Smooth muscle cell of the coronary artery (primary cell): Measurements from ENCODE around the gene CAV2. TPM values are rescaled to one million over a fixed set of nuclear protein-coding genes. Genes with fewer than 3 reads are reported as not detected.

ENCODE experiments used
- total RNA-seq: library from RNA; depleted of rRNA; stranded (reverse); fragments of >200 nt; gene quantifications from 2 replicates; pipeline ENCODE4 v1.2.3, GENCODE V29; 2014; ENCODE audit warnings: low replicate concordance

CAV2 gene, protein sequence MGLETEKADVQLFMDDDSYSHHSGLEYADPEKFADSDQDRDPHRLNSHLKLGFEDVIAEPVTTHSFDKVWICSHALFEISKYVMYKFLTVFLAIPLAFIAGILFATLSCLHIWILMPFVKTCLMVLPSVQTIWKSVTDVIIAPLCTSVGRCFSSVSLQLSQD
- total RNA-seq = 74.7 and 86.3 TPM in 2 replicates

DNA sequence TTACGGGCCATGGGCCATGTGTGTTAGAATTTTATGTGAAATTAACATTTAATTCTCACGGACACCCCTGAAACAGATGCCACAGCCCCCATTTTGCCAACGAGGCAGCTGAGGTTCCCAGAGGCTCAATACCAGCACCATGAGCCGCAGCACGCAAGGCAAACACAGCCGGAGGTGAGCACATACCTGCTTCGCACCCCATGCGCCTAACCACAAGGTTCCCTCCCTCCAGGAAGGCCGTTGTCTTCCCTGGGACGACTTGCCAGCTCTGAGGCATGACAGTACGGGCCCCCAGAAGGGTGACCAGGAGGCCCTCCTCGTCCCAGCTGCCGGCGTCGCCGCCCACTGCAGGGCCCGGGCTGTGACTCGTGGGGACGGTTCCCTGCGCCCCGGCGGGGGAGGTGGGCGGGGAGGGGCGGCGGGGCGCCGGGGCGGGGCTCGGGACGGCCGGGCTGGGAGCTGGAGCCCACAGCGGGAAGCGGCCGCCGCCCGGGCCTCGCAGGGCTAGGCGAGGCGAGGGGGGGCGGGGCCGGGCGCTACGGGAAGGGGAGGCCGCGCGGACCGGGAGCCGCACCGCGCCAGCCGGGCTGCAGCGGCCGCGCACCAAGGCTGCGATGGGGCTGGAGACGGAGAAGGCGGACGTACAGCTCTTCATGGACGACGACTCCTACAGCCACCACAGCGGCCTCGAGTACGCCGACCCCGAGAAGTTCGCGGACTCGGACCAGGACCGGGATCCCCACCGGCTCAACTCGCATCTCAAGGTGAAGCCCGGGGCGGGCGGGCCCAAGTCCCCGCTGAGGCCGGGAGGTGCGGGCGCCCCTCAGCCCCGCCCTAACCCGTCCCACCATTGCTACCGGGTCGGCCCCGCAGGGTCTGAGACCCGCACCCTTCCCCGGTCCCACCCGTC lies at the start of gene CAV2:
Gene CAV2 (plus strand): TSS at position 571 of the 910 bp plus-strand sequence. CDS start 44 bp downstream, at position 615.

DNA sequence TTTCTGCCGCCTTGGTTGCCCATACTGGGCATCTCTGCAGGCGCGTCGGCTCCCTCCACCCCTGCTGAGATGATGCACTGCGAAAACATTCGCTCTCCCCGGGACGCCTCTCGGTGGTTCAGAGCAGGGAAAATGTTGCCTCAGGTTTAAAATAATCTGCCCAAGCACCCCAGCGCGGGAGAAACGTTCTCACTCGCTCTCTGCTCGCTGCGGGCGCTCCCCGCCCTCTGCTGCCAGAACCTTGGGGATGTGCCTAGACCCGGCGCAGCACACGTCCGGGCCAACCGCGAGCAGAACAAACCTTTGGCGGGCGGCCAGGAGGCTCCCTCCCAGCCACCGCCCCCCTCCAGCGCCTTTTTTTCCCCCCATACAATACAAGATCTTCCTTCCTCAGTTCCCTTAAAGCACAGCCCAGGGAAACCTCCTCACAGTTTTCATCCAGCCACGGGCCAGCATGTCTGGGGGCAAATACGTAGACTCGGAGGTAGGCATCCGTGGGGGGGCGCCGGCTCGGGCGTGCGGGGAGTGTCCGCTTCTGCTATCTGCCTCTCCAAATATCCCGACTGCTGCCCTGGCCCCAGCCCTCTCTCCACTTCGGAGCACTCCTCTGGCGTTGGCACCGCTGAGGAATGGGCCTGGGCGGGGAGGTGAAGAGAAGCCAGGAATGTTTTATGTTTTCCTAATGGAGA lies 25.2 kb downstream of the CAV2 start, which contains the start of gene CAV1:
Gene CAV1 (plus strand): TSS at position 428 of the 689 bp plus-strand sequence. CDS start 27 bp downstream, at position 455.

Other genes starting within 250 kb of the CAV2 start
- gene CAV1, start 25.3 kb downstream of the CAV2 start, total RNA-seq = 153 and 811 TPM in 2 replicates
- gene MET, start 172.5 kb downstream of the CAV2 start, total RNA-seq = 1.9 and 16.9 TPM in 2 replicates